SK-N-MC (cell line): ENCODE data around the gene AK2.
"Not testable (repeated sequence)": the region's sequence is repeated elsewhere in the genome, so short reads cannot be mapped to it uniquely, and the experiment has no call there.

ENCODE experiments used
- DNase-seq: peaks from one replicate; pipeline ENCODE4 v3.0.0-alpha.2; 2011; ENCODE audit warnings: low read depth, low spot score
- H3K27ac ChIP-seq: fragments of 200-600 bp; sonication (generic); 2 replicates; pipeline ENCODE4 v1.5.1; 2016; ENCODE audit warnings: mixed run types
- H3K36me3 ChIP-seq: fragments of 200-600 bp; sonication (generic); 2 replicates; pipeline ENCODE4 v1.6.1; 2017; ENCODE audit warnings: antibody characterized with exemption, low read length, mixed read lengths; ENCODE audit not compliant: insufficient read depth
- H3K4me3 ChIP-seq: fragments of 200-600 bp; sonication (generic); 2 replicates; pipeline ENCODE4 v1.5.1; 2016
- H3K9ac ChIP-seq: fragments of 200-600 bp; sonication (generic); 2 replicates; pipeline ENCODE4 v1.8.0; 2017; ENCODE audit warnings: mixed run types, mixed read lengths; ENCODE audit not compliant: insufficient read length
- H3K9me3 ChIP-seq: fragments of 200-600 bp; sonication (generic); 2 replicates; pipeline ENCODE4 v1.6.1; 2017; ENCODE audit warnings: low read depth, mild to moderate bottlenecking, antibody characterized with exemption, low read length, moderate library complexity, mixed read lengths
- EZH2 ChIP-seq: fragments of 200-600 bp; sonication (generic); IDR thresholded peaks from one replicate; pipeline ENCODE4 v1.6.1; 2017; ENCODE audit warnings: antibody characterized with exemption
- FOXP2 ChIP-seq: optimal IDR thresholded peaks from 2 replicates; pipeline ENCODE3; 2011; ENCODE audit warnings: mild to moderate bottlenecking, moderate library complexity; ENCODE audit not compliant: insufficient read depth; ENCODE audit errors: extremely low read length, control extremely low read depth
- POLR2AphosphoS5 ChIP-seq: IDR thresholded peaks from 2 replicates; pipeline ENCODE4 v1.6.1; 2012; ENCODE audit warnings: mild to moderate bottlenecking, low read depth, low read length, borderline replicate concordance

AK2 gene

DNA sequence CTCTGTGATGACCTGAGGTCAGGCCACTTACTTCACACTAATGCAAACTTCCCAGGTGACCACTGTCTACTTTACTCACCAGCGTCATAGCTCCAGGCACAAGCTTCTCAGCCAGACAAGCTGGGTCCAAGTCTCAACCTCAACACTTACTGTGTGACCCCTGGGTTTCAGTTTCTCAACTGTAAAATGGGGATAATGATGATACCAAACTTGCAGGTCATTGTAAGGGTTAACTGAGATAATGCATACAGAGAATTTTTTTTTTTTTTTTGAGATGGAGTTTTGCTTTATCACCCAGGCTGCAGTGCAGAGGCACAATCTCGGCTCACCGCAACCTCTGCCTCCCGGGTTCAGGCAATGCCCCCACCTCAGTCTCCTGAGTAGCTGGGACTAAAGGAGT, 34.7 kb downstream of the AK2 start:
- Histone ChIP-seq H3K36me3 (no peaks in the 10 kb centered on the region), H3K9ac (no peak overlapping the region), H3K9me3 (no peaks in the 10 kb centered on the region), H3K4me3 (no peak overlapping the region), H3K27ac (no peak overlapping the region)
- TF ChIP-seq FOXP2 = no peak
- TF ChIP-seq POLR2AphosphoS5 = no peak
- no peak for TF ChIP-seq EZH2
- DNase-seq = no peak

DNA sequence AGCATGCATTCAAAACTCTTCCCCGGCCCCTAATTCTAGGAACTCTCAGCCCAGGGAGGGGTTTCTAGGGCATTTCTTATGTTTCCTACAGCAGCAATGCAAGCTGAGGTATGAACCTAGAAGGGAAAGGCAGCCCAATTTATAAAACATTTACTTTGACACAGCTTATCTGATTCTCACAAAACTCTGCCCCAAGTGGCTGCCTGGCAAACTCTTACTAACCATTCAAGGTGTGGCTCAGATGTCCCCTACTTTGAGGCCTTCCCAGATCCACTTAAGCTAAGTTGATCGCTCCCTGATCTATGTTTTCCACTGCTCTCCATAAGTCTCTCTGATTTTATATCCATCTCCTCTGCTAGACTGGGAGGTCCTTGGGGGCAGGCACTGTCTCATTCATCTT, 35.4 kb downstream of the AK2 start:
- H3K36me3 ChIP-seq = no peaks in the 10 kb centered on the region
- H3K9me3 ChIP-seq = no peaks in the 10 kb centered on the region
- H3K9ac ChIP-seq = no peak overlapping the region
- no peak overlapping the region for H3K27ac ChIP-seq
- no peak for TF ChIP-seq POLR2AphosphoS5
- TF ChIP-seq FOXP2 = no peak
- no peak for DNase-seq
- H3K4me3 ChIP-seq = no peak overlapping the region

DNA sequence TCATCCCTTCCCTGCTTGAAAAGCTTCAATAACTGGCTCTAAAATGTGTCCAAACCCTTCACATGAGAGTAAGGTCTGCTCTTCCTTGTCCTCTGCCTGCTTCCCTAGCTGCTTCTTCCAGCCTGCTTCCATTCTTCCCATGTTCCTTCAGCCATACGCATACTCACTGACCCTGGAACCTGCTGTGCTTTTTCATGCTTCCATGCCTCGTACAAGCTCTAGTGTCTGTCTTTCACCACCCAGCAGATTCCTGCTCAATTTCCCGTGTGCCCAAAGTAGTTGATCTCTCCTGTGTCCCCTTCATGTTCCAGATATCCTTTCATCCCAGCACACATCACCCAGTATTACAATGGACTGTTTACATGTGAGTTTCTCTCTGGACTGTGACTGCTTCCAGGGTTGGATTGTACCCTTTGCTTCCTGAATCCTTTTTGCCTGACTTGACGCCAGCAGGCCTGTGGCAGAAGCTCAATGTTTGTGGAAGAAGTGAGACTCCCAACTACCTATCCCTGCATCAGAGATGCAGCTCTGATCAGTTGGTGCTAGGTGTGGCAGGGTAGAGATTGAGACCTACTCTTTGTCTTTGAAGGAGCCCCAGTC, 36.2 kb downstream of the AK2 start:
- no peak overlapping the region for H3K4me3 ChIP-seq
- TF ChIP-seq FOXP2 (no peak), POLR2AphosphoS5 (peak; percentile 32; the same call in 1 of the 2 replicates), EZH2 (no peak)
- H3K9me3 ChIP-seq = no peaks in the 10 kb centered on the region
- no peak for DNase-seq
- H3K27ac ChIP-seq = no peak overlapping the region
- H3K9ac ChIP-seq = no peak overlapping the region
- H3K36me3 ChIP-seq = no peaks in the 10 kb centered on the region

DNA sequence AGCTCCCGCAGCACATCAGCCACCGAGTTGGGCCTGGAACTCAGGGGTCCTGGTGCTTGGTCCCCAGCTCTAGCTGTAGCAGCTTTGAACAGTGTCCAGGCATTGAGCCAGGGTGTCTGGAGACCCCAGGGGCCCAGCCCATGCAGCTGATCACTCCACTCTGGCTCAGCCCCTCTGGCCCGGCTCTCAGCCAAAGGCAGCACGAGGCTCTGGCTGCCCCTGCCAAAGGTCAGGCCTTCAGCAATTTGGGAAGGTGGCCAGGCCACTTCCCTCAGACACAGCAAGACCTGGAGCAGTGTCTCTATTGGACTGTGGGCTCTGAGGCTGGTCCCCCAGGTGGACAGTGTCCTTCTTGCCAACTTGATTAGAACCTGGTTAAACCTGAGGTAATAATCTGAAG, 37.7 kb downstream of the AK2 start:
- DNase-seq = no peak
- no peak overlapping the region for H3K27ac ChIP-seq

DNA sequence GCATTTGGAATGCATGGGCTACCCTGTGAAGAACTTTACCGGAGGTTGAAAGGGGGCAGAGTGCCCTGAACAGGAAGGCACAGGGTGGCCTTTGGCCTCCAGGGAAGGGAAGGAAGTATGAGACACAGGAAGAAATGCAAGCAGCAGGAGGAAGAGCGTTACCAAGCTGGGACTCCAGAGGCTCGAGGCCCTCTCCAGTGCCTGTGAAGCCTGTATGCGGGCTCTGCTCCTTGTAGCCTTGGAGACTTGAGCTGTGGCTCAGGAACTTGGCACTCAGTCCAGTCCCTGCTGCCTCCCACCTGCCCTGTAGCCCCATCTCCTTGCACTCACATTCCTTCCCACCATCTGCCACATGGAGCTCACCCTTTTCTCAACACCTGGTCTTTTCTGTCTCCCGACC, 38.6 kb downstream of the AK2 start:
- no peaks in the 10 kb centered on the region for H3K36me3 ChIP-seq
- H3K27ac ChIP-seq = no peak overlapping the region
- H3K9ac ChIP-seq = no peak overlapping the region
- no peak for TF ChIP-seq FOXP2
- no peak for TF ChIP-seq EZH2
- no peak for TF ChIP-seq POLR2AphosphoS5
- H3K9me3 ChIP-seq = no peaks in the 10 kb centered on the region
- no peak overlapping the region for H3K4me3 ChIP-seq
- no peak for DNase-seq

More for the DNA sequence above, 37.7 kb downstream of the AK2 start:
- TF ChIP-seq FOXP2 (no peak), POLR2AphosphoS5 (peak; percentile 4; the same call in 1 of the 2 replicates), EZH2 (no peak)
- no peaks in the 10 kb centered on the region for H3K36me3 ChIP-seq
- H3K9me3 ChIP-seq = no peaks in the 10 kb centered on the region
- no peak overlapping the region for H3K4me3 ChIP-seq
- H3K9ac ChIP-seq = no peak overlapping the region

DNA sequence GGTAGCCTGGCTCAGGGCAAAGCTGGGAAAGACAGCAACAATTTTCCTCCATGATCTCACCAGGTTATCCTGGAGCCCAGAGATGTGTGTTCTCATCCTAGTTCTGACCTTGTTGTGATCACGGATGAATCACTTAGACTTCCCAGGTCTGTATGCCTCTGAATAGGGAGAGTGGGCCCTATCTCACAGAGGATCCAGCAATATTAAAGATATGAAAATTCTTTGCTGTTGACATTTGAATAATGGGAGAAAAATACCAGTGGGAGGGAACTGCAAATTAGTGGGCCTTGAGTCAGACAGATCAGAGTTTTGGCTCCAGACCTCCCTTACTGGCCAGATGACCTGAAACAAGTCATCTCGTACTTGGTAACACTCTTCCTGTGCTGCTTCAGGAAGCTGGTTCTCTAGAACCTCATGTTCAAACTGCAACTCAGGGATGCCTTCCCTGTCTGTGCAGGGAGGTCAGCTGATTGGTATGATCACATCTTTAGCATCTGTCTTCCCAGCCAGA, 39.2 kb downstream of the AK2 start:
- no peak for TF ChIP-seq POLR2AphosphoS5
- TF ChIP-seq FOXP2 = no peak
- no peak for TF ChIP-seq EZH2
- H3K27ac ChIP-seq = no peak overlapping the region
- no peak for DNase-seq
- H3K9ac ChIP-seq = no peak overlapping the region
- no peak overlapping the region for H3K4me3 ChIP-seq
- no peaks in the 10 kb centered on the region for H3K9me3 ChIP-seq
- no peaks in the 10 kb centered on the region for H3K36me3 ChIP-seq

DNA sequence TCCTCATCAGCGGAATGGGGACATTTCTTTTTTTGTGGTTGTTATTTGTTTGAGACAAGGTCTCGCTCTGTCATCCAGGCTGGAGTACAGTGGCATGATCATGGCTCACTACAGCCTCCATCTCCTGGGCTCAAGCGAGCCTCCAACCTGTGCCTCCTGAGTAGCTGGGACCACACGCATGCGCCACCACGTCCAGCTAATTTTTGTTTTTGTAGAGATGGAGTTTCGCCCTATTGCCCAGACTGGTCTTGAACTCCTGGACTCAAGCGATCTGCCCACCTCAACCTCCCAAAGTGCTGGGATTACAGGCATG, 43.4 kb downstream of the AK2 start:
- not testable (repeated sequence) for H3K27ac ChIP-seq, DNase-seq, H3K9me3 ChIP-seq, H3K9ac ChIP-seq, H3K4me3 ChIP-seq, H3K36me3 ChIP-seq

DNA sequence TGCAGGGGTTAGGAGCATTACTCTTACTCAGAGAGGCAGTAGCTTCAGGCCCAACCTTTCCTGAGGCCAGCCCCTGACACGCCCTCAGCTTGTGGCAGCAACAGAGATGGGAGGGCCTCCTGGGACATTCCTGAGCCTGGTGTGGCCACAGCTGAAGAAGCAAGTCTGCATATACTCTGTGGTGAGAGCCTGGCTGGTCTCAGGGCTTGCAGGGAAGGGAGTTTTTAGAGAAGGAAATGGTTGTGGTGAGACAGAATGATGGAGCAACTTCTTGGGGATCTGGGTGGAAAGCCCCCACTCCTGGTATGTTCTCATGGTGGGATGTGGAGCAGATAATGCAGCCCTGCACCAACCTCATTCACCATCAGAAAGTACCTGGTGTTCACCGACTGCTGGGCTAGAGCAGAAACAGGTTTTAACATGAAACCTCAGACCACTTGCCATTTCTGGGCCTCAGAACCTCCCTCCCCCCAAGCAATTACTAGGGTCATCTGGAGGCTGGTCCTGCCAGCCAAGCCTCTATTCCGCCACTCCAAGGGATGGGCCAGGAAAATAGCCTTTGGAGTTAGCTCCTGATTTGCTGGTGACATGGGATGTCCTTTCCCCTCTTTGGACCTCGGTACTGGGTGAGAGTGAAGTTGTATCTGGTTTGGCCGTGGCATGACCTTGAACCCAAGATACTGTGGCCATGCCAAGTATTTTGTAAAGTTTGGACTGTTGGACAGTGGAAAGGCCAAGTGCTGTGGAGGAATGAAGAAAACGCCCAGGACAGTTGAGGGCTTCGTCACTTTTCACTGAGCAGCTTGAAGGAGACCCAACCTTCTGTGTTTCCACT, 44.0 kb downstream of the AK2 start:
- Histone ChIP-seq H3K4me3 (no peak overlapping the region), H3K9me3 (no peaks in the 10 kb centered on the region), H3K36me3 (no peaks in the 10 kb centered on the region), H3K27ac (no peak overlapping the region), H3K9ac (no peak overlapping the region)
- no peak for DNase-seq
- TF ChIP-seq EZH2 (no peak), FOXP2 (no peak), POLR2AphosphoS5 (no peak)

DNA sequence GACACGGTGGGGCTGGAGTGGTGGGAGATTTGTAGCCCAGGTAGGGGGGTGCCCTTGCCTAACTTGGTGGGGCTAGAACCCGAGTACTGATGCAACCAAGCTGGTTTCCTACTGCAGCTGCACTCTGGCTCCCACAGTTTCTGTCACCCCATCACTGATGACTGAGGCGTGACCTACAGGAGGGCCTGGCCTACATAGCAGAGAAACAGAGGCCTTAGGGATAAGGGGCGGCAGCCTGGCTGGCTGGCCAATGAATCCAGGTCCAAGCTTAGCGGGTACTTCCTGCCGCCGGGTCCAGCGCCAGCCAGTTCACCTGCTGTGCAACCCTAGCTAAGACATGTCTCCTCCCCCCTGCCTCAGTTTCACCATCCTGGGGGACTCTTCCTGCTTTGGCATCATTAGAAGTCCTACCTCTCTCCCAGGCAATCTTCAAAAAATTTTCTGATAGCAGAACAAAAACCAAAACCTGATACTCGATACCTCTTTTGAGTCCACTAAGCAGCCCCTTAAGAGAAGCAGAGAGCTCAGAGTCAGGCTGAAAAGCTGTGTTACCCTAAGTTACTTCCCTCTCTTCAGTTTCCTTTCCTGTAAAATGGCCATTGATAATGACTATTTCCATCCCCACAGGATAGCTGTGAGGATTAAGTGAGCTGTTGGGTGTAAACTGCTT, 44.7 kb downstream of the AK2 start:
- H3K4me3 ChIP-seq = no peak overlapping the region
- H3K27ac ChIP-seq = no peak overlapping the region
- TF ChIP-seq FOXP2 (no peak), EZH2 (no peak), POLR2AphosphoS5 (no peak)
- DNase-seq = no peak
- no peaks in the 10 kb centered on the region for H3K36me3 ChIP-seq
- no peaks in the 10 kb centered on the region for H3K9me3 ChIP-seq
- no peak overlapping the region for H3K9ac ChIP-seq
